Panc1 (cell line): ENCODE results near the gene UPB1. TPM values are rescaled to one million over a fixed set of nuclear protein-coding genes. Genes with fewer than 3 reads are reported as not detected.

Experiments used
- ATAC-seq: fragments of 200-7000 bp; cut with Tn5 transposase; 2 replicates; pipeline ENCODE4 v1.9.1; 2020; ENCODE audit warnings: mild to moderate bottlenecking, moderate library complexity
- BruUV-seq: library from RNA; stranded (reverse); fragments of 400-500 nt; replicated peaks from 2 replicates; lab custom pipeline; 2021; lab: Mats Ljungman, UMichigan
- CTCF ChIA-PET: fragments of 300-600 bp; sonication (Branson Sonifier 250); formaldehyde crosslinking; loops from one replicate; lab custom pipeline; 2022; ENCODE audit warnings: antibody characterized with exemption; lab: Charles Lee
- POLR2A ChIA-PET: fragments of 300-600 bp; sonication (Branson Sonifier 250); formaldehyde crosslinking; loops from one replicate; lab custom pipeline; 2022; ENCODE audit warnings: antibody characterized with exemption; lab: Charles Lee
- DNase-seq: peaks from one replicate; pipeline ENCODE4 v3.0.0-alpha.2; 2010; ENCODE audit warnings: low read depth, low spot score
- H3K27ac ChIP-seq: 2 replicates; pipeline ENCODE4 v1.5.1; 2011; ENCODE audit warnings: mild to moderate bottlenecking, low read length, inconsistent platforms
- H3K27me3 ChIP-seq: fragments of 200-500 bp; sonication (Bioruptor generic); 2 replicates; pipeline ENCODE4 v1.6.0; 2014; ENCODE audit warnings: low read length, inconsistent platforms; ENCODE audit not compliant: control insufficient read depth, insufficient read depth
- H3K36me3 ChIP-seq: fragments of 200-500 bp; sonication (Bioruptor generic); 2 replicates; pipeline ENCODE4 v1.5.1; 2014; ENCODE audit warnings: inconsistent platforms, mild to moderate bottlenecking, low read length, moderate library complexity; ENCODE audit not compliant: control insufficient read depth, insufficient read depth
- H3K4me1 ChIP-seq: 2 replicates; pipeline ENCODE4 v1.5.1; 2011; ENCODE audit warnings: inconsistent platforms, mild to moderate bottlenecking, low read length, moderate library complexity; ENCODE audit not compliant: control insufficient read depth, insufficient read depth
- H3K4me3 ChIP-seq, 2 experiments: 2 replicates each; pipeline ENCODE4 v1.5.1; 2011 to 2012; ENCODE audit warnings: low read depth in 2 of 2, low read length in 2 of 2, mild to moderate bottlenecking in 2 of 2, inconsistent platforms in 1 of 2, moderate library complexity in 1 of 2
- H3K9me3 ChIP-seq: fragments of 200-500 bp; sonication (Bioruptor generic); 2 replicates; pipeline ENCODE4 v1.5.1; 2014; ENCODE audit warnings: low read depth, mild to moderate bottlenecking, inconsistent platforms, low read length, moderate library complexity; ENCODE audit not compliant: control insufficient read depth, insufficient read depth
- POLR2AphosphoS5 ChIP-seq: IDR thresholded peaks from 2 replicates; pipeline ENCODE4 v1.6.1; 2012; ENCODE audit warnings: mild to moderate bottlenecking, low read depth, low read length, moderate library complexity
- SIN3A ChIP-seq: IDR thresholded peaks from 2 replicates; pipeline ENCODE4 v1.6.1; 2012; ENCODE audit warnings: low read depth, mild to moderate bottlenecking, low read length, moderate library complexity, borderline replicate concordance; ENCODE audit not compliant: insufficient read depth
- TCF7L2 ChIP-seq: IDR thresholded peaks from 2 replicates; pipeline ENCODE4 v1.6.1; 2011; ENCODE audit warnings: mild to moderate bottlenecking, low read depth, low read length, inconsistent platforms
- in situ Hi-C: cut with HindIII; loops from 2 replicates; pipeline ENCODE4 v1.10.0; 2016; ENCODE audit warnings: low sequenced_read_pairs, low pct_unique_long_range_greater_than_20kb
- intact Hi-C: fragments of 100-400 bp; cut with micrococcal nuclease; formaldehyde crosslinking; loops from one replicate; pipeline ENCODE4 v1.10.0; 2022; ENCODE audit not compliant: unreplicated experiment
- total RNA-seq: library from RNA; stranded (reverse); gene quantifications from one replicate; pipeline ENCODE4 v1.2.1, GENCODE V29; 2021; ENCODE audit not compliant: unreplicated experiment
- TF ChIP-seq, protein P1 (sequence below): fragments of 450-650 bp; IDR thresholded peaks from 2 replicates; pipeline ENCODE4 v1.5.1; 2017; ENCODE audit warnings: mild to moderate bottlenecking
- TF ChIP-seq, protein P2 (sequence below), 2 experiments: IDR thresholded peaks; 2 replicates each; pipeline ENCODE4 v1.6.1; 2011 to 2012; ENCODE audit warnings: low read depth in 2 of 2, control low read depth in 1 of 2, low read length in 1 of 2, mild to moderate bottlenecking in 1 of 2, moderate library complexity in 1 of 2; ENCODE audit not compliant: insufficient read depth in 1 of 2

UPB1 gene
- total RNA-seq, 1 experiment from 2014 or later = 0.10 TPM

DNA sequence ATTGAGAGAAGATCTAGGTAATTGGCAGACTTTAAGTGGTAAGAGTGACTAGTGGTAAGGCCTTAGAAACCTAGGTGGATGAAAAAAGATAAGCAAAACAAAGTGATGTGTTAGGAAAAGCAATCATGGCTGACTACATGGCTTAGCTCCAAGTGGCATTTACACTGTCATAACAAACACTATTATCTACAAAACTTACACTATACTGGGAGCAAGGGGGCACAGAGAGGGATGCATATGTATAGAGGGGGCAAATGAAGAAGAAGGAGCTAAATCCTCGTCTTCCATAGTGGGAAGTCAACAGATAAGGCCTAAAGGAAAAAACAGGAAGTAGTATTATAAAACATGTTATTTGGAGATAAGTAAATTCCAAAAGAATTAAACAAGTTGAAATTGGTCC, 35.2 kb upstream of the UPB1 start:
- ATAC-seq (no peak), DNase-seq (no peak)
- intact Hi-C loops = no loop called here
- H3K4me3 ChIP-seq = no peak overlapping the region
- TF ChIP-seq TCF7L2 = no peak
- no peak for TF ChIP-seq SIN3A
- POLR2A ChIA-PET = interaction anchor here (0.6 kb wide), 1 partner anchor 551 kb away, joined by 3 read pairs; no protein-coding TSS in a partner anchor
- CTCF ChIA-PET = no interaction called here
- H3K36me3 ChIP-seq = no peaks in the 10 kb centered on the region
- no peaks in the 10 kb centered on the region for H3K27me3 ChIP-seq
- BruUV-seq = no TSS peak
- H3K27ac ChIP-seq = no peak overlapping the region
- H3K9me3 ChIP-seq = no peaks in the 10 kb centered on the region
- in situ Hi-C loops = no loop called here
- H3K4me1 ChIP-seq = no peaks in the 10 kb centered on the region; the same call in 1 of the 2 replicates

DNA sequence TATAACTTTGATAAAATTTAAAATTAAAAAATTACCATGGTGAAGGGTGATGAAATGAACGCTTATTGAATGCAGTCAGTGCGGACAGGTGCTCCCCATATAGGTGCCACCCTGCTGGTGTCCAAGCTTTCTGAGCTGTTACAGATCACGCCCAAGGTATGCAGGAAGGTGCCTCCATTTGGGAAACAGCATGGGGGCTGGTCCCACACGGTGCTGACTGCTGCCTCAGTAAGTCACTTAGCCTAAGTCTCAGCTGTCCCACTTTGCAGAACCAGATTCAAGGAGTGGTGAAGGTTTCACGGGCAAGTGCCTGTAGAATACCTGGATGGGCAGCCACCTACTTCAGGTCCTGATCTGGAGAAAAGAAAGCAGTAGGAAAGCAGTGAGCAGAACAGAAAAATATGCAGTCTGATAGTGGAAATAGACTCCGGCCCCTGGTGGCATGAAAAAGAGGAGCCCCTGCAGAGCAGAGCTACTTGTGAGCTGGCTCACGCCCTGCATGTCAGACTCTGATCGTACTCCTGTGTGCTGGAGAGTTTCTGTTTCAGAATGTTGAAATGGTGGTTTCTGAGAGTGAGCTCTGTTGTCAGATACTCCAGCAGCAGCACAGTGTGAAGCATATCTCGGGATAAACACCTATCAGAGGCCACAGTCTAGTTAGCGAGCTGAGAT, 34.6 kb upstream of the UPB1 start:
- Histone ChIP-seq H3K9me3 (no peaks in the 10 kb centered on the region), H3K4me1 (no peaks in the 10 kb centered on the region; the same call in 1 of the 2 replicates), H3K4me3 (no peak overlapping the region), H3K27me3 (no peaks in the 10 kb centered on the region), H3K36me3 (no peaks in the 10 kb centered on the region), H3K27ac (no peak overlapping the region)
- DNase-seq (no peak), ATAC-seq (no peak)
- TF ChIP-seq TCF7L2 (no peak), POLR2AphosphoS5 (no peak), SIN3A (no peak)
- TF ChIP-seq, protein P1, sequence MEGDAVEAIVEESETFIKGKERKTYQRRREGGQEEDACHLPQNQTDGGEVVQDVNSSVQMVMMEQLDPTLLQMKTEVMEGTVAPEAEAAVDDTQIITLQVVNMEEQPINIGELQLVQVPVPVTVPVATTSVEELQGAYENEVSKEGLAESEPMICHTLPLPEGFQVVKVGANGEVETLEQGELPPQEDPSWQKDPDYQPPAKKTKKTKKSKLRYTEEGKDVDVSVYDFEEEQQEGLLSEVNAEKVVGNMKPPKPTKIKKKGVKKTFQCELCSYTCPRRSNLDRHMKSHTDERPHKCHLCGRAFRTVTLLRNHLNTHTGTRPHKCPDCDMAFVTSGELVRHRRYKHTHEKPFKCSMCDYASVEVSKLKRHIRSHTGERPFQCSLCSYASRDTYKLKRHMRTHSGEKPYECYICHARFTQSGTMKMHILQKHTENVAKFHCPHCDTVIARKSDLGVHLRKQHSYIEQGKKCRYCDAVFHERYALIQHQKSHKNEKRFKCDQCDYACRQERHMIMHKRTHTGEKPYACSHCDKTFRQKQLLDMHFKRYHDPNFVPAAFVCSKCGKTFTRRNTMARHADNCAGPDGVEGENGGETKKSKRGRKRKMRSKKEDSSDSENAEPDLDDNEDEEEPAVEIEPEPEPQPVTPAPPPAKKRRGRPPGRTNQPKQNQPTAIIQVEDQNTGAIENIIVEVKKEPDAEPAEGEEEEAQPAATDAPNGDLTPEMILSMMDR = no peak
- TF ChIP-seq, protein P2, sequence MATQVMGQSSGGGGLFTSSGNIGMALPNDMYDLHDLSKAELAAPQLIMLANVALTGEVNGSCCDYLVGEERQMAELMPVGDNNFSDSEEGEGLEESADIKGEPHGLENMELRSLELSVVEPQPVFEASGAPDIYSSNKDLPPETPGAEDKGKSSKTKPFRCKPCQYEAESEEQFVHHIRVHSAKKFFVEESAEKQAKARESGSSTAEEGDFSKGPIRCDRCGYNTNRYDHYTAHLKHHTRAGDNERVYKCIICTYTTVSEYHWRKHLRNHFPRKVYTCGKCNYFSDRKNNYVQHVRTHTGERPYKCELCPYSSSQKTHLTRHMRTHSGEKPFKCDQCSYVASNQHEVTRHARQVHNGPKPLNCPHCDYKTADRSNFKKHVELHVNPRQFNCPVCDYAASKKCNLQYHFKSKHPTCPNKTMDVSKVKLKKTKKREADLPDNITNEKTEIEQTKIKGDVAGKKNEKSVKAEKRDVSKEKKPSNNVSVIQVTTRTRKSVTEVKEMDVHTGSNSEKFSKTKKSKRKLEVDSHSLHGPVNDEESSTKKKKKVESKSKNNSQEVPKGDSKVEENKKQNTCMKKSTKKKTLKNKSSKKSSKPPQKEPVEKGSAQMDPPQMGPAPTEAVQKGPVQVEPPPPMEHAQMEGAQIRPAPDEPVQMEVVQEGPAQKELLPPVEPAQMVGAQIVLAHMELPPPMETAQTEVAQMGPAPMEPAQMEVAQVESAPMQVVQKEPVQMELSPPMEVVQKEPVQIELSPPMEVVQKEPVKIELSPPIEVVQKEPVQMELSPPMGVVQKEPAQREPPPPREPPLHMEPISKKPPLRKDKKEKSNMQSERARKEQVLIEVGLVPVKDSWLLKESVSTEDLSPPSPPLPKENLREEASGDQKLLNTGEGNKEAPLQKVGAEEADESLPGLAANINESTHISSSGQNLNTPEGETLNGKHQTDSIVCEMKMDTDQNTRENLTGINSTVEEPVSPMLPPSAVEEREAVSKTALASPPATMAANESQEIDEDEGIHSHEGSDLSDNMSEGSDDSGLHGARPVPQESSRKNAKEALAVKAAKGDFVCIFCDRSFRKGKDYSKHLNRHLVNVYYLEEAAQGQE (IDR thresholded peaks at IDR 0.05; ENCODE audit: insufficient read depth in 1 of 2, low read depth in 2 of 2, low read length in 1 of 2) = no peak
- ChIA-PET CTCF (no interaction called here), POLR2A (no interaction called here)
- intact Hi-C loops (no loop called here), in situ Hi-C loops (no loop called here)
- BruUV-seq = no TSS peak

DNA sequence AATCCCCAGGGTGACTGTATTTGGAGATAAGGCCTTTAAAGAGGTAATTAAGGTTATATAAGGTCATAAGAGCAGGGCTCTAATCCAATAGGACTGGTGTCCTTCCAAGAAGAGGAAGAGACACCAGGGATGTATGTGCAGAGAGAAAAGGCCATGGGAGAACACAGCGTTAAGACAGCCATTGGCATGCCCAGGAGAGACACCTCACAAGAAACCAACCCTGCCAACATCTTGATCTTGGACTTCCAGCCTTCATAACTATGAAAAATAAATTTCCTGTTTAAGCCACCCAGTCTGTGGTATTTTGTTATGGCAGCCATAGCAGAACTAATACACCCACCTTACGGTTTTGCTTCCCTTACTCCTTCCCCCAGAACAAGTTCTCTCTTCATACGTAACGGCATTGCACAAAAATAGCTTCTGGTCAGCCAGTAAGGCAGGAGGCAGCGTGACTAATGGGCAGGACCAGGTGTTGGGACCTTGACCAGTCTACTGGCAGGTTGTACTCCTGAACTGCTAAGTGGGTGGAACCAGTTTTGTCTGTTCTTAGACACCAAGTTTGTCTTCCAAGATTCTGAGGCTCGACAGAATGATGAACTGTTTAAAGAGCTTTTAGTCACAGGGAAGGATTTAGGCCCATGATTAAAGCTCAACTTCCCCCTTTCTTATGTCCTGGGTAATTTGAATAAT, 31.9 kb upstream of the UPB1 start:
- Histone ChIP-seq H3K36me3 (no peaks in the 10 kb centered on the region), H3K27ac (no peak overlapping the region), H3K9me3 (no peaks in the 10 kb centered on the region), H3K4me3 (no peak overlapping the region), H3K27me3 (no peaks in the 10 kb centered on the region), H3K4me1 (peaks cover 8% of the 10 kb centered on the region; the same call in 1 of the 2 replicates)
- CTCF ChIA-PET = no interaction called here
- intact Hi-C loops = no loop called here
- no peak for DNase-seq
- BruUV-seq = no TSS peak
- in situ Hi-C loops = no loop called here
- POLR2A ChIA-PET = no interaction called here
- ATAC-seq = no peak
- TF ChIP-seq, protein P2 (IDR thresholded peaks at IDR 0.05; ENCODE audit: insufficient read depth in 1 of 2, low read depth in 2 of 2, low read length in 1 of 2) = no peak
- TF ChIP-seq TCF7L2 = no peak
- no peak for TF ChIP-seq POLR2AphosphoS5
- TF ChIP-seq, protein P1 = no peak
